Vagina (tissue), 2 donors: Measurements from ENCODE around the gene MTA2.

Experiments used
- POLR2A ChIP-seq, 2 donors: fragments of 450-650 bp; IDR thresholded peaks; one replicate each; pipeline ENCODE4 v1.6.1; 2017; ENCODE audit warnings: antibody characterized with exemption in 2 of 2, mild to moderate bottlenecking in 2 of 2, moderate library complexity in 2 of 2
- POLR2AphosphoS5 ChIP-seq, 2 donors: sonication (generic); formaldehyde crosslinking; IDR thresholded peaks; one replicate each; pipeline ENCODE4 v1.9.0; 2017; ENCODE audit warnings: antibody characterized with exemption in 2 of 2, mild to moderate bottlenecking in 2 of 2, low read depth in 1 of 2; ENCODE audit not compliant: insufficient read depth in 1 of 2
- TF ChIP-seq, protein P1 (sequence below), 3 experiments: fragments of 450-650 bp in 2 of 3; fragments of 200-600 bp in 1 of 3; sonication (generic) in 1 of 3; IDR thresholded peaks; one replicate each; pipeline ENCODE4 v1.5.1; 2017 to 2019; ENCODE audit warnings: antibody characterized with exemption in 3 of 3, mild to moderate bottlenecking in 2 of 3, moderate library complexity in 2 of 3

DNA sequence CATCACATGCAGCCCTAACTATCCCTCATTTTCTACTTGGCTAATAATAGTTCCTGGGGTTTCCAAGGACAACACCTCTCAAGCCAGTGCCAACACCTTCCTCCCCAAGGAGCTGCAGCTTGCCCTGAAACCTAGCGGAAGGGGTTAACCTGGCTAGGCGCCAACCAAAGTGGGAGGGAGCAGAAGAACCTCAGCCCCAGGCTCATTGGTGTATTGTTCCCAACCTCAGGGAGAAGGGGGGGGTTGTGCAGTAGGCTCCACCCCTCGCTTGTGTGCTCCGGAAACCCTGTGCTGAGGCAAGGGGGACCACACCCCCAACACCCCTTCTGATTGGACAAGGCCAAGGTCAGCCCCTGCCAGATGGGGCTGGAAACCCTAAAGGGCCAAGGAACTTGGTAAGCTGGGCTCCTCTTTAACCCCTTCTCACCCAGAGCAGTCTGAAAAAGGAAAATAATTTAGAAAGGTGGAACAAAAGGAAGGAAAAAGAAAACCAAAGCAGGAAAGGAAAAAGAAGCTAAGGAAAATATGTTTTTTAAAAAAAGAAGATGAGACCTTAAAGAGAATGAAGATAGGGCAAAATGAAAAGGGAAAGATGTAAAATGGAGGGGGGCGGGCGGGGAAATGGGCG, 2.5 kb downstream of the MTA2 start:
- TF ChIP-seq, protein P1, sequence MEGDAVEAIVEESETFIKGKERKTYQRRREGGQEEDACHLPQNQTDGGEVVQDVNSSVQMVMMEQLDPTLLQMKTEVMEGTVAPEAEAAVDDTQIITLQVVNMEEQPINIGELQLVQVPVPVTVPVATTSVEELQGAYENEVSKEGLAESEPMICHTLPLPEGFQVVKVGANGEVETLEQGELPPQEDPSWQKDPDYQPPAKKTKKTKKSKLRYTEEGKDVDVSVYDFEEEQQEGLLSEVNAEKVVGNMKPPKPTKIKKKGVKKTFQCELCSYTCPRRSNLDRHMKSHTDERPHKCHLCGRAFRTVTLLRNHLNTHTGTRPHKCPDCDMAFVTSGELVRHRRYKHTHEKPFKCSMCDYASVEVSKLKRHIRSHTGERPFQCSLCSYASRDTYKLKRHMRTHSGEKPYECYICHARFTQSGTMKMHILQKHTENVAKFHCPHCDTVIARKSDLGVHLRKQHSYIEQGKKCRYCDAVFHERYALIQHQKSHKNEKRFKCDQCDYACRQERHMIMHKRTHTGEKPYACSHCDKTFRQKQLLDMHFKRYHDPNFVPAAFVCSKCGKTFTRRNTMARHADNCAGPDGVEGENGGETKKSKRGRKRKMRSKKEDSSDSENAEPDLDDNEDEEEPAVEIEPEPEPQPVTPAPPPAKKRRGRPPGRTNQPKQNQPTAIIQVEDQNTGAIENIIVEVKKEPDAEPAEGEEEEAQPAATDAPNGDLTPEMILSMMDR (IDR thresholded peaks at IDR 0.05) = no peak
- TF ChIP-seq POLR2AphosphoS5 (IDR thresholded peaks at IDR 0.05; ENCODE audit: insufficient read depth in 1 of 2, low read depth in 1 of 2) = peak; percentile 83 to 87
- TF ChIP-seq POLR2A (IDR thresholded peaks at IDR 0.05) = no peak
